Neural cell (in vitro differentiated cells): ENCODE data around the gene PTPRD.

Source experiments
- CTCF ChIP-seq: fragments of 450-650 bp; IDR thresholded peaks from 2 replicates; pipeline ENCODE4 v1.5.1; 2014; ENCODE audit warnings: antibody characterized with exemption, mild to moderate bottlenecking, moderate library complexity; ENCODE audit not compliant: poor library complexity, severe bottlenecking
- EZH2 ChIP-seq: fragments of 200-600, 300-800 bp; shearing (Covaris generic), sonication (generic); IDR thresholded peaks from 2 replicates; pipeline ENCODE4 v1.6.1; 2014; ENCODE audit warnings: antibody characterized with exemption, low read length, borderline replicate concordance, mild to moderate bottlenecking; ENCODE audit not compliant: insufficient read depth, poor library complexity, severe bottlenecking
- TAF1 ChIP-seq: IDR thresholded peaks from 2 replicates; pipeline ENCODE4 v1.6.1; 2012; ENCODE audit warnings: low read depth

- TF ChIP-seq CTCF: no peak
- TF ChIP-seq TAF1: no peak
- TF ChIP-seq EZH2: no peak
Observed at GRCh38 chr9:8437259-8437658, 2175.5 kb downstream of the PTPRD start.
